HG02840 (cell line): ENCODE results near the gene RPH3AL.
"Not testable (repeated sequence)": the region's sequence is repeated elsewhere in the genome, so short reads cannot be mapped to it uniquely, and the experiment has no call there.

Source experiments
- ATAC-seq: cut with Tn5 transposase; IDR thresholded peaks from one replicate; pipeline ENCODE4 v1.9.1; 2021; ENCODE audit warnings: mild to moderate bottlenecking, moderate library complexity, moderate number of reproducible peaks; ENCODE audit not compliant: unreplicated experiment, low FRiP score

Gene RPH3AL

DNA sequence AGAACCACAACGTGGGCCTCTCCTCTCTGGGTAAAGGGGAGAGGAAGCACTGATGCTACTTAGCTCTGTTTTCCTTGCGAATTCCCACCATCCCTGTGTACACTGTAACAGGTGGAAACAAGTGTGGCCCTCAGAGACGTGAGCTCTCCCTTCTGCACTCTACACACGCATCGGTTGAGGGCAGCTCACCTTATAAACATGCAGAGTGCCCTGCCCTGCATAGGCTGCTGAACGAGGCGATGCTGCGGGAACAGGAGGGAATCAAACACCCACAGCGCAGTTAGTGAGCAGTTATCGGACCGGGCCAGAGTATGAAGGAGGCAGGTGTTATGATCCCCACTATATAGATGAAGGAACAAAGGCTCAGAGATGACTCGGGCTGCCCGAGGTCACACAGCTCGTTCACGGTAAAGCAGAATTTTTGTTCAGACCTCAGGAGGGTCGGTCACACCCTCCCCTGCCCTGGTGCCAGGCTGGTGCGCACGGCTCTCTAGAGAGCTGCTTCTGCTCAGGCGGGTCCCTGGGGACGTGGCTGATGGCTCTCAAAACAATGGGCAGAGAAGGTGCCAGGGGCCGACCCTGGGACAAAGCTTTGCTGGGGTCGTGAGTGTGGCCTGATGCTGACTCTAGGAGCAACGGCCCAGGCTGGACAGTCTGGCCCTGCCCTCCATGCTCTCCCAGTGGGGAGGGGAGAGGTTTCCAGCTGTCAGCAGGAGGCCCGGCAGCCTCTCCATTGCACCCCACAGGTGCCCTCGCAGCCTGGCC is 68.5 kb downstream of the RPH3AL start:
- no peak for ATAC-seq

DNA sequence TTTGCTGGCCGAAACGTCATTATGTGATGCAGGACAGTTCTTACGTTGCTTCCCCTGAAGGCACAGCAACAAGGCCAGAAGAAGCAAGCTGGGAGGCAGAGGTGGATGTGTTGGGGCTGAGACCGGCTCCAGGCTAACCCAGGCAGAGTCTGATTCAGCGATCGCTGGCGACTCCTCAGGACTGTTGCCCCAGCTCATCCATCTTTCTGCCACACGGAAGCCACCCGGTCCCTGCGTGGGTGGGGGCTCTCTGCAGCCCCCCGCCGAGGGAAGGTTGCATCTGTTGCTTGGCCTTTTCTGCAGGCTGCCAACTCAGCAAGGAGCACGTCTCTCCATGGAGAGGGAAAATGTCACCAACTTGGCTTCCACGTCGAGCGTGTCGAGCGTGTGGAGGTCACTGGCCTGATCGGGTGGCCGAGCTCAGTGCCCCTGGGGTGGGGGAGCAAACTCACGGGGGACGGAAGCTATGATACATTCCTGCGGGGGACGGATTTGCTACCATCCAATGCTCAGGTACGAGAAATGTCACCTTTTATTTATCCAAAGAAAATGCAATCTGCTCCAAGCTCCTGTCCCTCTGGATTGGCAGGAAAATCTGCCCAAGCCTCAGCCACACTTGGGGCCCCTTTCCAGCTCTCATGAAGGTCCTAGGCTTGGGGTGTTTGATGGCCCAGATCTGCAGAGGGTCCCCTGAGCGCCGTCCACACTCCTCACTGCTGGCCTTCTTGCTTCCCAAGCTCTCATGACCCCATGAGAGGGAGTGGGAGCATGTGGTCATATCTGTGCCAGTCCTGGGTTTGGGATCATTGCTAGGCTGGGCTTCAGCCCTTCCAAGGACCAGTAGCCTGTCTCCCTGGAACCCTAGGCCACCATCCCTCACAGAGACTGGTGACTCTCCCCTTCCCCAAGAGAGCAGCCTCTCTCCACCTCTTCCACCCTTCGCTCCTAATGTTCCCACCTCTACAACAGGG is 69.4 kb downstream of the RPH3AL start:
- ATAC-seq, result no peak

DNA sequence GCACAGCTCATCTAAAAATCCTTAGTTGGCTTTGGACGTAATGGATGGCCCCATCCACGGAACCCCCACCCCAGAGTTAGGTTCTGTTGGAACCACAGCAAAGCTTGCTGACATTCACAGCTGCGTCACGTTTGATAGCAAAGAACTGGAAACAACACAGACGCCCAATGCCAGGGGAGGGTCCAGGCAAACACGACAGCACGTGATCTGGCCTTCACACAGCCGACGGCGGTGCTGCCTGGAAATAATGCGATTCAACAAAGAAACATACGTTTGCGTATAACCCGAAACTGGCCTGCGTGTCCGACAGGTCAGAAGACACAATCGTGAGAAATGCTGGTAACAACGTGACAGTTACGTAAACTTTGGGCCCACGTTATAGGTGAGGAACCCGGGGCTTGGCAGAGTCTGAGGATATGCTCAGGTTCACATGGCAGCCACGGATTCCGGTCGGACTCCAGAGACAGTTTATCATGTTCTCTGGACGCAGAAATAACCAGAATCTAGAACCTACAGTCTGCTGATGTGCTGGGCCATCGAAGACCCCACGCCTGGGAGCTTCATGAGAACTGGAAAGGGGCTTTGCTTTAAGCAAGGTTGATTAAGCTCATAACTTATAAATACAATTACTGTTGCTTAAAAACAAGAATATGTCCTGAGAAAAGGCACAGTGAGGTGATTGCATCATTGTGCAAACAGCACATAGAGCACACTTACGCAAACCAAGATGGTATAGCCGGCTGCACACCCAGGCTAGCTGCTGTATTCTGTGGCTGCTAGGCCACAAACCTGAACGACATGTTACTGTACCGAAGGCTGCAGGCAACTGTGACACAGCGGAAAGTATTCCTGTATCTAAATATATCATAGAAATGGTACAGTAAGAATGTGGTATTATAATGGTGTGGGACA is 70.4 kb downstream of the RPH3AL start:
- ATAC-seq, result no peak

DNA sequence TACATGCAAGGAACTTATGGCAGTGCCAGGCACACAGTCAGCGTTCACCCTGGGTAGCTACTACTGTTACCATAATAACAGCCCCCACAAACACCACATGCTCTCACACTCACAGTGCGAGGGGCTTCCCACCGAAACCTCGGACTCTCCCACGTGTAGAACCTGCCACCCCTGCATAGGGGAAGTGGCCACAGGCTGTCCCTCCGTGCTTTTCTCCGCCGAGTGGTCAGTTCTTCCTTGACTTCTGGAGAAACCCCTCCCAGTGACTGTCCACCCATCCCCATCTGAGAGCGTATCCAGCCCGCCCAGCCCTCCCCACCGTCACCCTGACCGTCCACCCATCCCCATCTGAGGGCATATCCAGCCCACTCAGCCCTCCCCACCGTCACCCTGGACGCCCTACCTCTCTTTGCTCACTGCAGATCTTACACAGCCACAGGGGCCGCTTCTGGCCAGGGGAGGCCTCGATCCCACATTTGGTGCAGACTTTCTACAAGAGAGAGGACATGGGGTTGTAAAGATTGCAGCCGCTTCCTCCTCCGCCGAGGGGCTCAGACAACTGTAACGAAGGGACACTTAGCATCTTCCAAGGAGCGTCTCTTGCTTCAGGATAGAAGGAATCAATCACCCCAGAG is 71.1 kb downstream of the RPH3AL start:
- ATAC-seq, result no peak

DNA sequence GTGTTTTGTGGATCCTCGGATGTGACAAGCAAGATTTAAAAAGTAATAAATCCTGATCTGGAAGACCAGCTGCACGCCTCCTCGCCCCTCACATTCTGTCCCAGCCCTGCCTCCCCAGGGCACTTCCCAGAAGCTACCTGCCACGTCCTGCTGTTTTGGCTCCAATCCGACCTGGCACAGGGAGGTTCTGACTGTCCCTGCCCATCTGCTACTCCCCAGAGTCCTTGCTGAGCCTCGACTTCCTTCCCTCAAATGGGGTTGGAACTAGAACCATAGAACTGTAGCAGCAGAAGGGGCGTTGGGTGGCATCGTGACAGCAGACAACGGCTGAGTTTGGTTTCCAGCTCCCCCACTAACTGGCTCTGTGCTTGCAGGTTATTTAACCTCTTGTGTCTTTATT is 71.7 kb downstream of the RPH3AL start:
- ATAC-seq, result no peak

DNA sequence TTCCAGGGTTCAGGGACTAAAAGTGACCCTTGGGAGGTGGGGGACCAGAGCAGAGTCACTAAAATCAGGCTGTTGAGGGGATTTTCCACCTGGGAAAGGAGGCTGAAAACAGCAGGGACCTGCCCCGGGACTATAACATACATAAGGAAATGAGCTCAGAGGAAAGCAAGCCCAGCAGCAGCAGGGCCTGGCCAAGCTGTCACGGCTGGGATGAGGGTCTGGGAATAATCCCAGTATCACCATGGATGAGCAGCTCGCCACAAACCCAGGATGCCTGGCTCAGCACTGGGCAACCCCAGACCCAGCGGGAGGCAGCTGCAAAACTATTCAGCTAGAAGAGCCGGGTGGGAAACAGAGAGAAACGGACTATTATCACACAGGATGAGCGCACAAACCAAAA is 72.4 kb downstream of the RPH3AL start:
- no peak for ATAC-seq

DNA sequence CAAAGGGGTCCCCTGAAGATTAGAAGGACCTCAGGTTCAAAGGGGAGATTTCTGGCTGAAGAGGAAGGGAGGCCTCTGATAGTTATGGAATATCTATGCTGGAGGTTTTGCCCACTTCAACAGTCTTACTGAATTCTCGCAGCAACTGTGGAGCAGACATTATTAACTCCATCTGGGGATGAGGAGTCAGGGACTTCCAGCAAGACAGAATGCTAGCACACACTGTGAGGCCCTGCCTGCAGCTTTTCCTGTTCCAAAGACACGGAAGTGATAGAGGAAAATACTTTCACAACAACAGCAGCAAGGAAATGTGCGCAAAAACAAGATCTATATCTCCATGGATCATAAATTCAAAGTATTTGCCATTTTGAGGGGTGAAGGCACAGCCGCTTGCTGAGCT is 72.8 kb downstream of the RPH3AL start:
- no peak for ATAC-seq

DNA sequence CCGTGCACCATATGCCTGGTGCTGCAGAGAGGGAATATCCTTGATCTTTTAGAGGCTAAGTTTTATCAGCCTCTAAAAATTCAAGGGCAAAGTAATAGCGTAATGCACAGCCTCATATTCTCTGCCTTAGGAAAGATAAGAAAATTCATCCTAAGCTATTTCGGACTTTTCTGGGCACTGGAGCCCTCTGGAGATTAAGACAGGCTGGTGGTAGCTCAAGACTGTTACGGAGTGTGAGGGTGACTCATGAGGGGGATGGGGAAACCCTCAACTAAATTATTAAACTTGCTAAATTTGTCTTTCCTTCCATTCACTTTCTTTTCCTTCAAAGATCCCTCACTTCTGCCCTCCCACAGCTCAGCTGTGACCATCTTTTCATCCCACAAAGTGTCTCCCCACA is 73.3 kb downstream of the RPH3AL start:
- ATAC-seq, result no peak

DNA sequence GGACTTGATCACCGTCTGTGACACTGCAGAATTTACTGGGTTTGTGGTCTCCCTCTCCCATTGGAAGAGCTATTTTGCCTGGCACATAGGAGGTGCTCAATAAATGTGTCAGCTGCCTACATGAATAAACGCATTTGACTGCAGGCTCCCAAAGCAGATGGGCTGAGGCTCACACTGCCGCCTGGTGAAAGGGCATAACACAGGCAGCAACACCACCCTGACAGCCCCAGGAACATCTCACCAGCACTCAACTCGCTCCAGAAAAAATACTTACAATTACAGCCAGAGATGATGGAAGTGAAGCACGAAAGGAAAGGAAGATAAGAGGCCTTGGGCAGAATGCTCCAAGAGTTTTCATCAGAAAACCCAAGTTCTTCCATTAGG is 73.9 kb downstream of the RPH3AL start:
- no peak for ATAC-seq

DNA sequence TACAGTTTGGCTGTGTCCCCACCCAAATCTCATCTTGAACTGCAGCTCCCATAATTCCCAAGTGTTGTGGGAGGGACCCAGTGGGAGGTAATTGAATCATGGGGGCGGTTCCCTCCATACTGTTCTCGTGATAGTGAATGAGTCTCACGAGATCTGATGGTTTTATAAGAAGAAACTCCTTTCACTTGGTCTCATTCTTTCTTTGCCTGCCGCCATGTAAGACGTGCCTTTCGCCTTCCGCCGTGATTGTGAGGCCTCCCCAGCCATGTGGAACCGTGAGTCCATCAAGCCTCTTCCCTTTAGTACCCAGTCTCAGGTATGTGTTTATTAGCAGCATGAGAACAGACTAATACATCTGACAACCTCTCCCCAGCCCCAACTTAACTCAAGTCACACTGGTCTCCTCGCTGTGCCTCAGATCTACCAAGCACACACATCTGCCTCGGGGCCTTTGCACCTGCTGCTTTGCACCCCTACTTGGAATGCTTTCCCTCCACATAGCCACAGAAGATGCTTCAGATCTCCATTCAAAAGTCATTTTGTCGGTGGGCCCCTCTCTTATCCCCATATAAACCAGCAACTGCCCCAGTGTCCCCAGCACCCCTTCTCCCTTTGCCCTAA is 74.4 kb downstream of the RPH3AL start:
- ATAC-seq, result no peak

DNA sequence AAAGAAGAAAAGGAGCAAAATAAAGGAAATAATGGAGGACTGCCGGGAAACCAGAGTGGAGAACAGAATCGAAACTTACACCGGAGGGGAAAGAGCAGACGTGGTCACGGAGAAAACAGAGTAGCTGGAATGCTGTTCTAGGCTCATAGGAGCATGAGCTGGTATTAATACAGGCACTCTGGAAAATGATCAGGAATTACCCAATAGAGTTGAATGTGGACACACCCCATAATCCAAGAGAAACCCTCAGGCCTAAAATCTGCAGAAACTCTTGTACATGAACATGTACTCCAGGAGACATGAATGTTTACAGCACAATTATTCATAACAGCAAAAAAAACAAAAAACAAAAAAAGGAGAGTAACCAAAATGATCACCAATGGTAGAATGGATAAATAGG is 77.7 kb downstream of the RPH3AL start:
- no peak for ATAC-seq

DNA sequence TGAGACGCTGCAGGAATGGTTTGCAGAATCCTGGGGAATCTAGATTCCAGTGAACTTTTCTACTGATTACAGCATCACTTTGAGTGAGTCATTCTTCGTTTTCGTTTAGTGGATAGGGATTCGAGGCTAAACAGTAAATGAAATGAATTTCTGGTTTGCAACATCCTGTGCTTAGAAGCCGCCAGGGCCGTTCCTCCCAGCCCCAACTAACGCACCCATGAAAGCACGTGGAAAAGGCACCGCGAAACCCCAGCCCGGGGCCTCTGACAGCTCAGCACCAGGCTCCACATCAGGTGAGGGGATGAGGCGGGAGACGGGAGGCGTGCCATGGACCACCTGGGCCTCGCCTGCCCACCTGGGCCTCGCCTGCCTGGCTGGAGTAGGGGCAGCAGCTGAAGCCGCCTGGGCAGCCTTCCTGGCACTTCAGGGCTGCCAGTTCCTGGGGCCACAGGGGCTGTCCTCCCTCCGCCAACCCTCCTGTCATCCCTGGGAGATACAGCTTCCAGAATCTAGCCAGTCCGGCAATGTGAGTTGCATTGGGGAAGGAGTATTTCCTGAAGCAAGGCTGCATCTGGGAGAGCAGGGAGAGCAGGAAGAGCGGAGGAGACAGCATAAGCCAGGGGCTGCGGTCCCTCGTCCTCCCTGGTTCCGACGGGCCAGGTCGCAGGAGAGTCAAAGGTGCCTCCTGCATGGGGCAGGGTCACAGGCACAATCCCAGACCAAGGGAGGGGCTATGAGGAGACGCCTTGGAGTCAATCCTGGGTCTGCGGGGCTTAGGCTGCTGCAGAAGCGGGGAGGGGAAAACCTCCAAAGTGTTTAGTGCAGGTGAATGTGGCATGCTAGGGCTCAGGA is 78.4 kb downstream of the RPH3AL start:
- no peak for ATAC-seq

DNA sequence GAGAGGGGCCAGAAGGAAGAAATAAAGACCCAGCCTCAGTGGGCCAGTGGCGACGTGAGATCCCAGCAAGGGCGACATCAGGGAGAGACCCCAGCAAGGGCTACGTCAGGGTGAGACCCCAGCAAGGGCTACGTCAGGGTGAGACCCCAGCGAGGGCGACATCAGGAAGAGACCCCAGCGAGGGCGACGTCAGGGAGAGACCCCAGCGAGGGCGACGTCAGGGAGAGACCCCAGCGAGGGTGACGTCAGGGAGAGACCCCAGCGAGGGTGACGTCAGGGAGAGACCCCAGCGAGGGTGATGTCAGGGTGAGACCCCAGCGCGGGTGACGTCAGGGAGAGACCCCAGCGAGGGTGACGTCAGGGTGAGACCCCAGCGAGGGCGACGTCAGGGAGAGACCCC is 79.8 kb downstream of the RPH3AL start:
- ATAC-seq, result not testable (repeated sequence)

DNA sequence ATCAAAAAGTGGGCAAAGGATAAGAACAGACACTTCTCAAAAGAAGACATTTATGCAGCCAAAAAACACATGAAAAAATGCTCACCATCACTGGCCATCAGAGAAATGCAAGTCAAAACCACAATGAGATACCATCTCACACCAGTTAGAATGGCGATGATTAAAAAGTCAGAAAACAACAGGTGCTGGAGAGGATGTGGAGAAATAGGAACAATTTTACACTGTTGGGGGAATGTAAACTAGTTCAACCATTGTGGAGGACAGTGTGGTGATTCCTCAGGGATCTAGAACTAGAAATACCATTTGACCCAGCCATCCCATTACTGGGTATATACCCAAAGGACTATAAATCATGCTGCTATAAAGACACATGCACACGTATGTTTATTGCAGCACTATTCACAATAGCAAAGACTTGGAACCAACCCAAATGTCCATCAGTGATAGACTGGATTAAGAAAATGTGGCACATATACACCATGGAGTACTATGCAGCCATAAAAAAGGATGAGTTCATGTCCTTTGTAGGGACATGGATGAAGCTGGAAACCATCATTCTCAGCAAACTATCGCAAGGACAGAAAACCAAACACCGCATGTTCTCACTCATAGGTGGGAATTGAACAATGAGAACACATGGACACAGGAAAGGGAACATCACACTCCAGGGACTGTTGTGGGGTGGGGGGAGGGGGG is 80.5 kb downstream of the RPH3AL start:
- not testable (repeated sequence) for ATAC-seq

DNA sequence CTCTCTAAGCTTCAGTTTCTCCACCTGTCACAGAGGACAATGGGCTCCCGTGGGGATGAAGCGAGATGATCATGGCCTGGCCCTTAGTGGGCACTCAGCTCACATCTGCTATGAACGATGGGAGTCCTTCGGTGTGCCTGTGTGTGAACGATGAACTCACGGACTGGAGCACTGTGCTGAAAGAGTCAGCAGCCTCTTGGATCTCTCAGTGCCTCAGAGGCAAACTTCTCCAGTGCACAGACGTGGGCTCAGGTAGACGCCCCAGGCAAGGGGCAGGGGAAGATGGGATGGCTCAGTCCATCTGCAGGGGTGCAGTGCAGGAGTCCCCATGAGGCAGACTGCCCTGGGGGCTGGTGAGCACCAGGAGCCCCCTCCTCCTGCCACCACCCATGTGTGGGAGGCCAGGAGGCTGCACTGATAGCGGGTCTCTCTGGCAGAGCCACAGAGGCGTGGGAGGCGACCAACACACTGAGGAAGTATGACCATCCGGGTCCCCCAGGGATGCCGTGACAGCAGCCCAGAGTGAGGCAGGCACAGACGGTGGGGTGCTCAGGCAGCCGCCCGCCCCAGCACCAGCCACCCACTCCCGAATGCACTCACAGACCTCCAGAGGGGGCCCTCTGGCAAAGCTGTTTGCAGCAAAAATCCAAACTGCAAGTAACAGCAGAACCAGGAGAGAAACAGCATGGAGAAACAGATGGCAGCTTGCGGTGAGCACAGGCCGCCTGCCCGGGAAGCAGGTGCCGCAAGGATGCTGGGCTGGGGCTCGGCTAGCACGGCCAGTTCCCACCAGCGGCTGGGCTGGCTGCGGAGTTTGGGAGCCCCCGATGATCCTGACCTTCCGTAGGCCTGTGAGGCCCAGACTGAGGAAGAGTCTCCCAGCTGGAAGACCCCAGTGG is 82.7 kb downstream of the RPH3AL start:
- no peak for ATAC-seq

DNA sequence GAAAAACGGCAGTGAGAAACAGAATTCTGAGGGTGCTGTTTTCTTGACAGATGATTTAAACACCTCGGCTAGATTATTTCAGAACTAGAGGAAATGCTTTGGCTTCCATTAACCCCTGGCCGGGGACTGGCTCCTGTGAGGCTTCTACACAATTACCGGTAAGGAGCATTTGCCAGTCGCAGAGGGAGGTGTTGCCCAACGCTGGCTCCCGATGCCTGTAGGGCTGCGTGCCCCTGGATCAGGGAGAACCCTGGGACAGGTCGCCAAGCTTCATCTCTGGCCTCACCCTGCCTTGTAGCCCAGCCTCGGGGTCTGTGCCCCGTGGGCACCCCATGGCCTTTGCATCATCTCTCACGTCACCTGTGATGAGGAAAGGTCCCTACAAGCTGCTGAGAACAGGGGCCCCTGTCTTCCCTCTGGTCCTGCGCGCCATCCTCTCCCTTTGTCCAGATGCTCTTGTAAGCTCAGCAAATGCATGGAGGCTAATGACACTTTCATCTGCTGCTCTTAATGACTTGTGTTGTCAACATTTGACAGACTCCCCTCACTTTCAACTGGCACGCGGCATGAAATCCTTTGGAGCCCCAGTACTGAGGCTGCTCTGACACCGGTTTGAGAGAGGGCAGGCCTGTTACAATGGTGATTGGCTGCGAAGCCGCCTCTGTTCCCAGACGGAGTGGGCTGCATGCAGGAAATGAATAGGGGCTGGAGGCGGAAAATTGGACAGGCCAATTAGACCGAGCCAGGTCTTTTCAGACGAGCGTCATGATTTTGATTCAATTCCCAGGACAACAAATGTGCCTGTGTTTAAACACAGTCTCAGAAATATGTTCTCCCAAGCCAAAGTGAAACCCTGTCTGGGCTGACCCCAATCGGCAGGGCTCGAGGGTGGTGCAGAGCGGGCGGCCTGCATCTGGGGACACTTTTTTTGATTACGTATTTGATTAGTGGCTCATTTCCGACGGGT is 85.6 kb downstream of the RPH3AL start:
- no peak for ATAC-seq
